SH-SY5Y (cell line): ENCODE measurements around the gene GPHN.

Experiments
- GATA2 ChIP-seq: IDR thresholded peaks from 2 replicates; pipeline ENCODE4 v1.6.1; 2011; ENCODE audit warnings: mild to moderate bottlenecking, low read depth, low read length
- GATA3 ChIP-seq: IDR thresholded peaks from 2 replicates; pipeline ENCODE4 v1.6.1; 2011; ENCODE audit warnings: low read depth, mild to moderate bottlenecking, low read length, moderate library complexity

GPHN gene

DNA sequence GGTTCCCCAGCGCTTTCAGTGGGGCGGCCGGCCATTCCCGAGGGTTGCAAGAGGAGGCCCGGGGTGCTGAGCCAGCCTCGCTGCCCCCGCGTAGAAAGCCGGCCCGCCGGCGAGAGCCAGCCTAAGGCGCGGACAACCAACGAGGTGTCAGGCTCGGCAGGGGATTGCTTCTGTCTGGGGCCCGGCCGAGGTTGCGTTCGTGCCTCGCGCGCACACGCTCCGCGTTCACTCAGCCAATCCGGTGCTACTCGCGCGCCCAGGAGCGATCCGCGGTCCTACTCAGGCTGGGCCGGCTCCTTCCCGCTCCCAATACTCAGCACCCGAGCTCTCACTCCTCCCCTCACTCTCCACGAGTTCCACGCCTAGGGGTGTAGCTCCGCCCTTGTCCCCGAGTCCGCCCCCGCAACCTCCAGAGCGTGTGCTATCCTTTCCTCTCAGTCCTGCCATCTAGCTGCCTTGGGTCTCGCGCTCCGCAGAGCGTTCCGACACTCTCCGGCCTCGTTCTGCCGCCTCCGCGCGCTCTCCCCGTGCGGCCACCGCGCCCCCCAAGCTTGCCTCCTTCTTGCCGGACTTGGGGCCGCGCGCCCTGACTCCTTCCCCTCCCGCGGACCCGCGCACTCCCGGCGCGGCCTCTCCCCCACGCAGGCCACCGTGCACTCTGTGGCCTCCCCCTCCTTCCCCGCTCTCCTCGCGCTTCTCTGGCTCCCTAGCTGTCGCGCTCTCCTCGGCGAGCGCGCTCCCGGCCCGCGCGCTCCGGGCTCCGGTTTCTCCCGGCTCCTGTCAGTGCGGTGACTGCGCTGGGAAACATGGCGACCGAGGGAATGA lies at the start of gene GPHN:
Gene GPHN, plus strand, starts transcription at position 426 of the 825 bp plus-strand sequence.
- TF ChIP-seq GATA2 (no peak), GATA3 (no peak)

DNA sequence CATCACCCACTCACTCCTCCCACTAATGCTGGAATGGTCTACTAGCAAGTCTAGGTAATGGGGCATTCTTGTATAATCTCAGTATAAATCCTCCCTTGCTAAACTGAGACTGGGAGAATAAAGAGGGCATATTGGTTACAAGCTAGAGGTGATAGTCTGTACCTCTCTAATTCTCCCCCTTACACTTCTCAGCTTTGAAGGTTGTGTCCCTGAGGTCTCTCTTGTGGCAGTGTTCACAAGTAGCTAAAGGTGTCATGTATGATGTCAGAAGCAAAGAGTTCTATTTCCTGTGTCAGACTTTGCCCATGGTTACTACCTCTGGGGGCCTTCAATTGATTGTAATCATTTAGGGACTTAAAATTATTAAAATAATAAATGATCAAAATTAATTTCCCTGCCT lies 48.3 kb upstream of the GPHN start:
- TF ChIP-seq GATA3: no peak
- no peak for TF ChIP-seq GATA2

DNA sequence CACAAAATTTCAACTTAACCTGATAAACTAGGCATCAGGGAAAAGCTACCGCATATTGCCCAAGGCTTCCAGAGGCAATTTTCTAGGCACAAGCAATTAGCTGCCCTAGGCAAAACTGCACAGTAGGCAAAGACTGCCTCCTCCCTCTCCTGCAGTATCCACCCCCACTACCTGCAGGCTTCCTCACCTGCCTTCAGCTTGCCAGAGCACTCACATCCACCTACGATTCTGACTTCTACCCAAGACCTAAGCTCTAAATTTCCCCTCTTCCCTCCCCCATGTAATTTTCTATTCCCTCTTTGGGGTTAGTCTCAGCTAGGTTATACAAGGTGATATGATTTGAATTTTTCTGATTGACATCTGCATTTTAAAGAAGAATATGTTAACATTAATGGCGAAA lies 43.7 kb upstream of the GPHN start:
- TF ChIP-seq GATA2 (no peak), GATA3 (no peak)

DNA sequence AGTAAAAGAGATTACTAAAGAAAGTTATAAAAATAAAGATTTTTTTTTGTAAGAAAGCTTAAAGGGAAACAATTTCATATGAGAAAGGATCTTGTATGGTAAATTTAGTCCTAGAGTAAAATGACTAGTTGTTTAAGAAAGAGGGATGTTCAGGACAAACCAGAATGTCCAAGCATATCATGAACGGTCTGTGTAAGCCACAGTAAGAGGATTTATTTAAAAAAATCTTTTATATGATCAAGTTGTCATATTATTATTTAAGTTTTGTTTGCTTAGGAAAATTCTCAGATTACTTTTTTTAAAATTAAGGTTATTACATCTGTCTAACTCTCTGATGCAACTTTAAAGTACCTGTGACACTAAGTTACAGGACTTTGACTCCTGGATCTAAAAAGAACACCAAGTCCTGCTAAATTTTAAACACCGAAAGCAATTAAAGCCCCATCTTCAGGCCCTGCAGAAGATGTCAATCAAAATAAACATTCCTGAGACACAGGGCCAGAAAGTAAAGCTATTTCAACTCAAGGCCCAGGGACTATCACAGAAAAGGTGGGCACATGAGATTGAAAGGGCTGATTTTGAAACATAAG lies 39.1 kb upstream of the GPHN start:
- TF ChIP-seq GATA2: no peak
- TF ChIP-seq GATA3: no peak

DNA sequence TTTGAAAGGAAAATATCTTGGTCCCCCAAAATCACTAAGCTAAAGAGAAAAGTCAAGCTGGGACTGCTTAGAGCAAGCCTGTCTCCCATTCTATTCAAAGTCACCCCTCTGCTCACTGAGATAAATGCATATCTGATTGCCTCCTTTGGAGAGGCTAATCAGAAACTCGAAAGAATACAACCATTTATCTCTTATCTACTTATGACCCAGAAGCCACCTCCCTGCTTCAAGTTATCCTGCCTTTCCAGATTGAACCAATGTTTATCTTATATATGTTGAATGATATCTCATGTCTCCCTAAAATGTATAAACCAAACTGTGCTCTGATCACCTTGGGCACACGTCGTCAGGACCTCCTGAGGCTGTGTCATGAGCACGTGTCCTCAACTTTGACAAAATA lies 36.4 kb upstream of the GPHN start:
- TF ChIP-seq GATA3 (no peak), GATA2 (no peak)

DNA sequence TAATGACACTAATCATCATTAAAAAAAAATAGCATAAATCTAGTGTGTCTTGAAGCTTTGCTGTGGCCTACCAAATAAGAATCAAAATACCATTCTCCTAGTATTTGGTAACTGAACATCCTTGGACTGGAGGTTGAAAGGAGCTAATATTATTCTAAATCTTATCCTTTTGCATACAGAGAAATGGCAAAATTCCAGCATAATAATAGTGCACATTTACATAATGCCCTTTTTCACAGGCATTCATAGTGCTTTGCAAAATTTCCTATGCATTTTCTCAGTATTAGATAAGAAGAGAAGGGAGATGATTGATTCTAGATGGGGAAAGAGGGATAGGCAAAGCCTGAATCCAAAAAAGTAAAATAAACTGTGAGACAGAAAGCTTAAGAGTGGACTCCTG lies 35.7 kb upstream of the GPHN start:
- TF ChIP-seq GATA2: no peak
- no peak for TF ChIP-seq GATA3

DNA sequence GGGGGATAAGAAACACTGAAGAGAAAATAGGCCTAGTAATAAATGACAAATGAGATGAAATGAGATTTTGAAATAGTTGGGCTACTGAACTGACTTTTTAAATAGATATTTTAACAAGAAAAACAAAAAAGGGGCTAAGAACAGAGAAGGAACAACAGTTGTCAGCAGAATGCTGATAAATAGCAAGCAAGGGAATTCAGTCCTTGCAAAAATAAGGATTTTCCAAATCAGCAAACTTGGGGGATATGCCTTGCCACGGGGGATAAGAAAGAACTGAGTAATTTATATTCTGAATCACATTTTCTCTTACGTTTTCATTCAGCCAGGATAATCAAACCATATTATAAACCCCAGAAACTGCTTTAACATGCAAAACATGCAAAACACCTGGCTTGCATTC lies 34.7 kb upstream of the GPHN start:
- TF ChIP-seq GATA2: no peak

DNA sequence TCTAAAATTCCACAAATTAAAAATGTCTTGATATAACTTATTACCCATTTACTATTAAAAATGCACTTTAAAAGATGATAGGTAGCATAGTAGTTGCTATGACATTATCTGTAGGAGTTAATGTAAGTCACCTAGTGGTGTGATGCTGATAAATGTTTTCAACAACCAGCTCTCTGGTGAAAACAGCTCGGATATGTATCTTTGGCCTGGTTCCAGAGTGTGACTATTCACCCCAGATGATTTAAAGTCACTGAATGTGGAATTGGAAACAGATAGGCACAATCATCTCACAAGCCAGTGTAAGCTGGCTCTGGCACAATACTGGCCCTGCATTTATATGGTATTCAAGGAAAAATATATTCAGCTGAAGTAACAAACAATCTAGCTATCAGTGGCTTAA lies 31.0 kb upstream of the GPHN start:
- TF ChIP-seq GATA2 (peak; percentile 92), GATA3 (peak; percentile 84)

DNA sequence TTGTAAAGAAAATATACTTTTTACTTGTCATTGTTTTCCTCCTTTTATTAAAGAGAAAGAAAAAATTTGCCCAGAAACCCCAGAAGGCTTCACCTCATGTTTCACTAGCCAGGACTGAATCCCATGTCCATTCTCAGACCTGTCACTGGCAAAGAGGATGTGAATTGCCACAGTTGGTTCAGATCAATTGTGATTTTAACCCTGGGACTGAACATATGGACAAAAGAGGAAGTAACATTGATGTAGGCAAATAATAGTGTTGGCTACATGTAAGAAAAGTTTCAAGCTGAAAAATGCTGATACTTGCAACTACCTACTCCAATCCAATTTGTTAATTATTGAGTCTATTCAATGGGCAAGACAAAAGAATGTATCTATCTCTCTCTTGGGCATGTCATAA lies 30.4 kb upstream of the GPHN start:
- TF ChIP-seq GATA3 (no peak), GATA2 (no peak)

DNA sequence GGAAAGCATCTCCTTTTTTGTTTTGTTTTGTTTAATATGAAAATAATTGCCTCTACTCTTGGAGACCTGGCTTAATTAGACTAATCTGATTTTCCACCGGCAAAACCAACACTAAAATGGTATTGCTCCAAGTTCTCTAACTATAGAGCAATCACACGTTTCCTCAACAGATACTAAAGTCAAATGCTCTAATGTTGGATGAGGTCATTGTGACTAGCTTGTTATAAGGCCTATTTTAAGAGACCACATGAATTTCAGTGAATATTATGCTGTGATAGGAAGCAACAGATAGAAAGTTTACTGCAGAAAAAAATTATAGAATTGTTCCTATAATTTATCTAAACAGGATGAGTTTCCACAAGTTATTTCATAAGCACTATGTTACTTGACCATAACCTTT lies 25.1 kb upstream of the GPHN start:
- TF ChIP-seq GATA2 (no peak), GATA3 (no peak)

DNA sequence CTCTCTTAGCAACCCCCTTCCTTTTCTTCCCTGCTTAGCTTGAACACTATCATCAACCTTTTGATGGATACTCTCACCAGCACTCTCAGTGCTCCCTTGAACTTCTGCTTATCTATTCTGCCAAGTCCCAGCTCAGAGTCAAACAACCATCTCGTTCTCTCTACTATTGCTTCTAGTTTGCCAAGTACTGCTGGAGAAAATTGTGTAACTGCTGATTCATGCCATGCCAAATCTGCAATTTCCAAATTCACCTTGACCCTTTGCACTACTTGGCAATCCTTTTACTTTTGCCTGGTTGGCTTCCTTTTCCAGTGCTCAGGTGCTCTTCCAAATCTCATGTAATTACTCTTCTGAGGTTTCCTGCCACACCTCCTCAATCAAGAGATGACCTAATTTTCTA lies 24.6 kb upstream of the GPHN start:
- TF ChIP-seq GATA2: no peak
- no peak for TF ChIP-seq GATA3

DNA sequence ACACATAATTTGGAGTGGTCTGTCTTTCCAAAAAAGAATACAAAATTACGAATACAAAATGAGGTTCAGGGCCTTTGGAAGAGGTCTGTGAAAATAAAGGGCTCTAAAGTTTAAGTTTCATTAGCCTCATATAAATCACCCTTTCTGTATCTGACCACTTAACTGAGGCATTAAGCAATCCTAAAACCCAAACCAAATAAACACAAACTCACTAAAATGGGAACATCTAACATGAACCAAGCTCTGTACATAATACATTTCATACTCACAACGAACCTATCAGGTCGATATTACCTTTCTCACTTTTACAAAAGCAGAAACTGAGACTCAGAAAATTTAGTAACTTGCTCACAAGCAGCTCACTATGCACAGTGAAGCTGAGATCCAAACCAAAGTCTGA lies 22.9 kb upstream of the GPHN start:
- TF ChIP-seq GATA2 (no peak), GATA3 (no peak)

DNA sequence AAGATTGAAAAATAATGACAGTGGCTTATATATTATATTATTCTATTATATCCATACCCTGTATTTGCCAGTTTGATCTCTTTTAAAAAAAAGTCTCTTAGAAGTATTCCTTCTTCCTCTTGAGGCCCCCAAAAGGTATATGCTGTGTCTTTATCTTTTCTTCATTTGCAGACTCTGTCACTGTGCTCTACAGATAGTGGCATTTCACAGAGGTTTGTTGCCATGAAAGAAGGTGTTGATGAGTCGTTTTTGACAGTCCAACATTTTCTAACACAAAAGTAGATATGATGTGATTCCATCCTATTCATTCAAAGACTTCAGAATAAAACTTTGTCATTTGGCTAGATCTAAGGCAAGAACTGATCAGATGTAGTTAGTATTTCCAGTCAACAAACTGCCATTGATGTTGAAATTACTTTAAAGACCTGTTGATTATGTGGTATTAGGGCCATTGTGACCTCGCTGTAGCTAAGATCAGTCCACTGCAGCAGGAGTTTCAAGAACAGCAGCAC lies 22.0 kb upstream of the GPHN start, which contains the start of gene CCDC196:
Gene CCDC196, plus strand, starts transcription at position 462 of the 512 bp plus-strand sequence. CDS start 132 bp downstream, outside the sequence.
- no peak for TF ChIP-seq GATA2
- TF ChIP-seq GATA3: no peak

DNA sequence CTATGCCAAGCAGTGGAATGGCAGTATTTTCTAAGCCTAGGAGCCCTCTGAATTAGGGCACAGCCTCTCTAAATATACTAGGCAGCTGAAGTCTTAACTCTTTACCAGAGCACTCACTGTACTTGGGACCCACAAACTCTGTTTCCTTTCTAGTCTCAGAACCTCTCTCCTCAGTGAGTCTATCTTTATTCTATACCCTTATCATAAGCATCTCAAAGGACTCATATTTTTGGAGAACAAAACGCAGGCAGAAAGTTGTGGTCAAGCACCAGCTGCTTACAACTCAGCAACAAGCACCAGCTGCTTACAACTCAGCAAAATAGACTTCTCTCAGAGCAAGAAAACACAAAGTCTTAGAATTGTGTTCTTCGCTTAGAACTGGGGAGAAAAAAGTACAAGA lies 20.8 kb upstream of the GPHN start:
- TF ChIP-seq GATA2 (no peak), GATA3 (no peak)

DNA sequence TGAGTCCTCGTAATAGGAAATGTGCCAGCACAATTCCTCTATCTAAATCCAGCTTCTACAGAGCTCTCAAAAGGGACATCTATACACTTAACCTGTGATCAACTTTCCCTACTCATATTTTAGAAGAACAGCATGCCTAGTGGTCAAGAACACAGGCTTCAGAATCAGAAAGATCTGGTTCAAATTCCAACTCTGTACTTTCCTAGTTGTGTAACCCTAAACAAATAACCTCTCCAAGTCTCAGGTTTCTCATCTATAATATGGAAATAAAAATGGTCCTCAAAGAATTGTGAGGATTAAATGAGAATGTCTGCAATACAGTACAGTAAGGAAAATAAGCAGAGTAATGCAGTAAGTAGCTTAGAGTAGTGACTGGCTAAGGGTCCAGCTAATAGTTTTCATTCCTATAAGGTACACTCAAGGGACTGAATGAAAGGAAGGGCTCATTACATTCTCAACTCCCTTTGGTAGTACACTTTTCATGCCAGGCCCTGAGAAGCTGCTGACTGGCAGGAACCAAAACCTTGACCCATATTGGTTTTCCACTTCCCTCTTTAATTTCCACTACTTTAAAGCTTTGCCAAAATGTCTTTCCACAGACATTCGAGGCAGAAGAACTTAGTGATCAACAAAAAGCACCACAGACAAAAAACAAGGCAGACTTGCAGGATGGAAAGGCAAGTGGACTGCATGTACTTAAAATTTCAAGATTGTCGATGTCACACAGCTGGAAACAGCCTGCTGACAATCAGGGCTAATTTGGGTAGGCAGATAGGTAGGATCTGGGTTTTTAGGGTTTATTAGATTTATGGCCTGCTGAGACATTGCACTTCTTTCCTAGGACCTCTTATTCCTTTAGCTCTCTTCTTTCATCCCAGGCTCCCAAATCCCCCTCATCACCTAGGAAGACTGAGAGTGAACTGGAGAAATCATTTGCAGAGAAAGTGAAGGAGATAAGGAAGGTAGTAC lies 17.5 kb upstream of the GPHN start:
- TF ChIP-seq GATA3 (no peak), GATA2 (no peak)
